GM19395 (cell line): ENCODE results near the gene IL11.

Experiments
- ATAC-seq: cut with Tn5 transposase; IDR thresholded peaks from one replicate; pipeline ENCODE4 v1.9.1; 2021; ENCODE audit warnings: mild to moderate bottlenecking, moderate library complexity; ENCODE audit not compliant: unreplicated experiment

IL11 gene

GRCh38 chr19:55353803-55354697, 16.2 kb downstream of the IL11 start:
- ATAC-seq, result no peak

- no peak for ATAC-seq
Observed at GRCh38 chr19:55353356-55353802, 16.9 kb downstream of the IL11 start.

GRCh38 chr19:55352549-55353145, 17.6 kb downstream of the IL11 start:
- ATAC-seq, result no peak

GRCh38 chr19:55352040-55352439, 18.2 kb downstream of the IL11 start:
- no peak for ATAC-seq

- ATAC-seq, result no peak
Observed at GRCh38 chr19:55350620-55351315, 19.5 kb downstream of the IL11 start.

DNA sequence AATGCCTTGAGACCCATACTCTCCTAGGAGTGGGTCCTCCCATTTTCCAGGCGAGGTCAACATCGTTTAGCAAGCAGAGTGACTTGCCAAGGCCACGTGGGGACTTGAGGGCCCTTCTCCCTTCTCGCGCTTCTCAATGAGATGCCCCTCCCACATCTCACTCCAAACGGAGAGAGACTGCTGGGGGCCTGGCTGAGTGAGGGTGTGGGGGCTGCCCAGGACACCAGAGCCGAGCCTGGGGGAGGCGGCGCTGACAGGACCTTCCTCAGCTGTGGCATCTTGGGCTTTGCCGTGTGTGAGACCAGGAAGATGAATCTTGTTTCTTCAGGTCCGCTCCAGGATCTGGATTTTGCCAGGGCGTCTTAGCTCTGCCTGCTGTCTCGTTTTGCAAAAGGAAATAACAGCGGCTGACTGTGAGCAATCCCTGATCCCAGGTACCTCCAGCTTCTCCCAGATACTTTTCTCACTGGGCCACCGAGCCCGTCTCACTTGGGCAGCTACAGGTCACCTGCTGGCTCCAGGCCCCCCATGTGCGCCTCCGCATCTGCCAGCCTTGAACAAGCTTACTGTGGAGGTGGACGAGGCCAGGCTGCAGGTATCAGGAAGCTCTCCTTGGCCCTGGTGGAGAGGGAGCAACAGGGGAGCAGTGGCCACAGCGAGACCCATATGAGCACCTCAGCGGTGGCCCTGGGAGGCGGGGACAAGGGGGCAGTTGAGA, 21.8 kb downstream of the IL11 start:
- ATAC-seq, result no peak

- no peak for ATAC-seq
Observed at GRCh38 chr19:55347442-55348009, 22.7 kb downstream of the IL11 start.

- no peak for ATAC-seq
Observed at GRCh38 chr19:55346725-55347441, 23.4 kb downstream of the IL11 start.

DNA sequence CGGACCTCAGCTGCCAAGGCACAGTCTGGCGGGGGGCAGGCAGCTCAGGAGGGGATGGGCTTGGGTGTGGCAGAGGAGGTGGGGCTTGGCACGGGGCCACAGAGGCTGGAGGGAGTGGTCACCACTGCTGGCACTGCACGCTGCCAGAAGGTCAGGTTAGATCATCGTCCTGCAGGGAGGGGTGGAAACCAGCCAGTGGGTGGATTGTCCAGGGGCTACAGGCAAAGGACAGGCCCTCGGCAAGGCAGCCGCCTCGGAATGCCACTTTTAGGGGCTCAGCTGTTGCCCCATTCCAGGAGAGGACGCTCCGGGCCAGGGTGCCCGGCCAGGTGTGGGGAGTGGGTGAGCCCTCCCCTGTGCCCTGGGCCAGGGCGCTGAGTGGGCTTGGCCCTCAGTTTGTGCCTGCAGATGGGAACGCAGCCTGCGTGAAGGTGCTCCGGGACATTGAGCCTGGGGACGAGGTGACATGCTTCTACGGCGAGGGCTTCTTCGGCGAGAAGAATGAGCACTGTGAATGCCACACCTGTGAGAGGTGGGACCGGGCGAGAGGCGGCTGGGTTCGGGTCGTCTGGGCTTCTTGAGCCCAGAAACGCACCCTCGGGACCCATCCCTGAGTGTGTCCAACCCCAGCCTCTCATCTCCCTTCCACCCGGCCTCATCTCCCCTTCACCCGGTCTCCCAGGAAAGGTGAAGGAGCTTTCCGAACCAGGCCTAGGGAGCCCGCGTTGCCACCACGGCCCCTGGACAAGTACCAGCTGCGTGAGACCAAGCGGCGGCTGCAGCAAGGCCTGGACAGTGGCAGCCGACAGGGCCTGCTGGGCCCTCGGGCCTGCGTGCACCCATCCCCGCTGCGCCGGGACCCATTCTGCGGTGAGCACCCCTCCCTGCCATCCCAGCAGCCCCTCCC, 24.2 kb downstream of the IL11 start:
- no peak for ATAC-seq

- ATAC-seq, result no peak
Observed at GRCh38 chr19:55345101-55345817, 25.0 kb downstream of the IL11 start.

GRCh38 chr19:55344444-55344843, 25.8 kb downstream of the IL11 start:
- ATAC-seq, result no peak

- no peak for ATAC-seq
Observed at GRCh38 chr19:55341595-55342531, 28.4 kb downstream of the IL11 start.

DNA sequence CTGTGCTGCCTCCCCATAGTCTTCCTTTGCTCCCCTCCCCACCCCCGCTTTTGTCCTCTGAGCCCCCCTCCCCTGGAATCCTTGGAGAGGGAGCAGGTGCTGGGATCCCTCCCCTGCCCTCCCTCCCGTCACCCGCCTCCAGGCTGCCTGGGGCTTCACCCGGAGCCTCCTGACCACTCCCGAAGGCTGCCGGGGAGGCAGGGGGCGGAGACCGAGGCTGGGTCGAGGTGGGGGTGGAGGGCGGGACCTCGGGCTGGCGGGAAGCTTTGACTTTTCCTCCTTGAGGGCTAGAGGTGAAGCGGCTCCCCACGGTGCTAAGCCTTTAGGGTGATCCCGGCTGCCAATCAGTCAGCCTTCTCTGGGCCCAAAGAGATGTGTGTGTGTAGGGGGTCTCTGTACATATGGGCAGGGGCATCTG, 29.1 kb downstream of the IL11 start:
- ATAC-seq, result no peak

- no peak for ATAC-seq
Observed at GRCh38 chr19:55340784-55341147, 29.5 kb downstream of the IL11 start.

- ATAC-seq, result no peak
Observed at GRCh38 chr19:55339889-55340783, 30.1 kb downstream of the IL11 start.

GRCh38 chr19:55339105-55339888, 31.0 kb downstream of the IL11 start, which contains the start of gene KMT5C:
Gene KMT5C (plus strand): TSS chr19:55339876. CDS start chr19:55341937, 2,061 bp downstream.
- peak; percentile 88 for ATAC-seq
